Measurements from ENCODE around the gene MRO.

The MRO gene

GRCh38 chr18:50812834-50813233 is 7.0 kb downstream of the MRO start:
- no peak for DNase-seq (ENCODE audit: insufficient read length)

GRCh38 chr18:50807176-50807575 is 12.6 kb downstream of the MRO start:
- DNase-seq (ENCODE audit: insufficient read length) (no peak), FAIRE-seq (no peak)
- TF ChIP-seq POLR2A (IDR thresholded peaks at IDR 0.05; ENCODE audit: low read depth, low read length) (no peak), POLR2AphosphoS5 (IDR thresholded peaks at IDR 0.05; ENCODE audit: low read depth, low read length) (no peak), TAF1 (IDR thresholded peaks at IDR 0.05; ENCODE audit: borderline replicate concordance, low read depth, low read length) (no peak)

More at GRCh38 chr18:50812834-50813233, 7.0 kb downstream of the MRO start:
- TF ChIP-seq POLR2AphosphoS5 (IDR thresholded peaks at IDR 0.05; ENCODE audit: low read depth, low read length): no peak
- TF ChIP-seq TAF1 (IDR thresholded peaks at IDR 0.05; ENCODE audit: borderline replicate concordance, low read depth, low read length): no peak
- TF ChIP-seq POLR2A (IDR thresholded peaks at IDR 0.05; ENCODE audit: low read depth, low read length): no peak
- no peak for FAIRE-seq

- TF ChIP-seq TAF1 (IDR thresholded peaks at IDR 0.05; ENCODE audit: borderline replicate concordance, low read depth, low read length) (no peak), POLR2A (IDR thresholded peaks at IDR 0.05; ENCODE audit: low read depth, low read length) (no peak), POLR2AphosphoS5 (IDR thresholded peaks at IDR 0.05; ENCODE audit: low read depth, low read length) (no peak)
- no peak for DNase-seq (ENCODE audit: insufficient read length)
- FAIRE-seq: no peak
Observed at GRCh38 chr18:50806208-50806616, 13.6 kb downstream of the MRO start.

GRCh38 chr18:50805732-50806131 is 14.1 kb downstream of the MRO start:
- DNase-seq (ENCODE audit: insufficient read length) (no peak), FAIRE-seq (no peak)

DNA sequence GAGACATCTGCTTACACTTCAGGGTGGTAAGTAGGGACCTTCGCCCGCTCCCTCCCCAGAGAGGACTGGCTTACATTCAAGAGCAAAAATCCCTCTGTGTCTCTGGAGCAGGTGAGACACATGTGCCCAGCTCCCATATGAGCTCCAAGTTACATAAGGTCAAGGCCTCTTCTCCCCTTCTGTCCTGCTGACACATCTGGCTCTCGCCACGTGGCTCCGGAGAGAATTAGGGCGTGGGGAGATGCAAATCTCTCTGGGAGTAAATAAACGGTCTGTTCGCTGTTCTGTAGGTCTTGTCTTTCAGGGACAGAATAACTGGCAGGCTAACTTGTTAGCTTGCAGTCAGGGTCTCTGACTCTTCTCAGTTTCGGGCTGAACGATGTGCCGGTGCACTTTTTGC is 16.2 kb downstream of the MRO start:
- no peak for FAIRE-seq
- no peak for TF ChIP-seq TAF1 (IDR thresholded peaks at IDR 0.05; ENCODE audit: borderline replicate concordance, low read depth, low read length)
- no peak for TF ChIP-seq POLR2AphosphoS5 (IDR thresholded peaks at IDR 0.05; ENCODE audit: low read depth, low read length)
- no peak for TF ChIP-seq POLR2A (IDR thresholded peaks at IDR 0.05; ENCODE audit: low read depth, low read length)
- no peak for DNase-seq (ENCODE audit: insufficient read length)

More at GRCh38 chr18:50805732-50806131, 14.1 kb downstream of the MRO start:
- TF ChIP-seq POLR2AphosphoS5 (IDR thresholded peaks at IDR 0.05; ENCODE audit: low read depth, low read length): no peak
- no peak for TF ChIP-seq TAF1 (IDR thresholded peaks at IDR 0.05; ENCODE audit: borderline replicate concordance, low read depth, low read length)
- TF ChIP-seq POLR2A (IDR thresholded peaks at IDR 0.05; ENCODE audit: low read depth, low read length): no peak

DNA sequence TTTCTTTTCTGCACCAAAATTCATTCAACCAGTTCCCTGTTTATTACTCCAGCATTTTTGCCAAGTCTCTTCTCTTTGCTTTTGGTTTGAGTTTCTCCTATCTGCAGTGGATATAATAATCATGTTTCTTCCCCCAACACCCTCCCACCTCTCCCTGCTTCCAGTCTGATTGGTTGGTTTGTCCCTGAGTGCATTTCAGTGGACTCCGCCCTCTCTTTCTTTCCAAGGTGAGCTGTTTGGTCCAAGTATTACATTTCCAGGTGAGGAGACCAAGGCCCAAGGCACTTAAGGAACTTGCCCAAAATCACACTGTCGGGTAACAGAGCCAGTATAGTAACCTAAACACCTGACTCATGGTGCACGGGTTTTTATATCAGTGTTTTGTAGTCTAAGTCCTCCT is 17.7 kb downstream of the MRO start:
- DNase-seq (ENCODE audit: insufficient read length) (no peak), FAIRE-seq (no peak)
- no peak for TF ChIP-seq POLR2A (IDR thresholded peaks at IDR 0.05; ENCODE audit: low read depth, low read length)
- TF ChIP-seq POLR2AphosphoS5 (IDR thresholded peaks at IDR 0.05; ENCODE audit: low read depth, low read length): no peak
- TF ChIP-seq TAF1 (IDR thresholded peaks at IDR 0.05; ENCODE audit: borderline replicate concordance, low read depth, low read length): no peak

- DNase-seq (ENCODE audit: insufficient read length) (no peak), FAIRE-seq (no peak)
- TF ChIP-seq POLR2A (IDR thresholded peaks at IDR 0.05; ENCODE audit: low read depth, low read length) (no peak), TAF1 (IDR thresholded peaks at IDR 0.05; ENCODE audit: borderline replicate concordance, low read depth, low read length) (no peak), POLR2AphosphoS5 (IDR thresholded peaks at IDR 0.05; ENCODE audit: low read depth, low read length) (no peak)
Observed at GRCh38 chr18:50797142-50797541, 22.7 kb downstream of the MRO start.

- FAIRE-seq (no peak), DNase-seq (ENCODE audit: insufficient read length) (no peak)
- TF ChIP-seq TAF1 (IDR thresholded peaks at IDR 0.05; ENCODE audit: borderline replicate concordance, low read depth, low read length) (no peak), POLR2A (IDR thresholded peaks at IDR 0.05; ENCODE audit: low read depth, low read length) (no peak), POLR2AphosphoS5 (IDR thresholded peaks at IDR 0.05; ENCODE audit: low read depth, low read length) (no peak)
Observed at GRCh38 chr18:50796495-50796894, 23.3 kb downstream of the MRO start.

DNA sequence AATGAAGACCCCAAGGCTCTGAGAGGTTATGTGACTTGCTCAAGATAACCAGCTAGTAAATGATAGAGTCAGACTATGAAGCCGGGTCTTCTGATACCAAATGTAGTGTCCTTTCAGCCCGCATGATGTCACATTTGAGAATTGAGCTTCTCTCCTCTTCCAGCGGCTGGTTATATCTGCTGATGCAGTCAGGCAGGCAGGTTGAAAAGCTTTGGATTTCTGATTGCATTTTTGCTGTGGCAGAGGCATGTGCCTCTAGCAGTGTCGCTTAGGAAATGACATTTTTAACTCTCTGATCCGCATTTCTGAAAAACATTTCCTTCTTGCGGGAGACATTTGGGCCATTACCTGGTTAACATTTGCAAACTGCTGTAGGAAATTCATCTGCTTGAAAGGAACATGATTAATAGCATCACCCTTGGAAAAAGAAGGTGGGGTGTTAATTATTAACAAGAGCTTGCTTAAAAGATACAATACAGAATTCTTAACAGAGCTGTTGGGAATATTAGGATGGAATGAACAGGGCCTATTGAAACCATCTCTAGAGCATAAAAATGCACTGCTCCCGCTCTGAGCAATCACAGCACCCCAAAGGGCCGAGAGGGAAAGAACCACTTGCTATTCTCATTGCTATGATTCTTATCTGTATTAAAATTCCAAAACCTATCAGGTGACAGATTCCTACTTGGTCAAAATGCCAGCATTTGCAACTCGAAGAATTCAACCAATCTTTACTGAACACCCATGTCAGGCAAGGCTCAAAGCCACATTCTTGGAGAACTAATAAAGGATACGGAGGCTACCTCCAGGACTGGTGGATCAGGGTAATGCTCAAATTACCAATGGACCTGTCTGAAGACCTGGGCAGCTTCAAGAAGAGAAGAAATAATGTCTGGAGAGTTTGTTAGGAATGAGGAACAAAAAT is 25.9 kb downstream of the MRO start:
- no peak for FAIRE-seq
- TF ChIP-seq POLR2AphosphoS5 (IDR thresholded peaks at IDR 0.05; ENCODE audit: low read depth, low read length) (no peak), POLR2A (IDR thresholded peaks at IDR 0.05; ENCODE audit: low read depth, low read length) (no peak), TAF1 (IDR thresholded peaks at IDR 0.05; ENCODE audit: borderline replicate concordance, low read depth, low read length) (no peak)
- no peak for DNase-seq (ENCODE audit: insufficient read length)

- TF ChIP-seq TAF1 (IDR thresholded peaks at IDR 0.05; ENCODE audit: borderline replicate concordance, low read depth, low read length) (no peak), POLR2A (IDR thresholded peaks at IDR 0.05; ENCODE audit: low read depth, low read length) (no peak), POLR2AphosphoS5 (IDR thresholded peaks at IDR 0.05; ENCODE audit: low read depth, low read length) (no peak)
- DNase-seq (ENCODE audit: insufficient read length) (no peak), FAIRE-seq (no peak)
Observed at GRCh38 chr18:50792885-50793284, 26.9 kb downstream of the MRO start.

- TF ChIP-seq POLR2AphosphoS5 (IDR thresholded peaks at IDR 0.05; ENCODE audit: low read depth, low read length) (no peak), TAF1 (IDR thresholded peaks at IDR 0.05; ENCODE audit: borderline replicate concordance, low read depth, low read length) (no peak), POLR2A (IDR thresholded peaks at IDR 0.05; ENCODE audit: low read depth, low read length) (no peak)
- FAIRE-seq: no peak
- DNase-seq (ENCODE audit: insufficient read length): no peak
Observed at GRCh38 chr18:50791599-50792438, 28.0 kb downstream of the MRO start.
